ENCODE data around the gene FHOD1.

DNA sequence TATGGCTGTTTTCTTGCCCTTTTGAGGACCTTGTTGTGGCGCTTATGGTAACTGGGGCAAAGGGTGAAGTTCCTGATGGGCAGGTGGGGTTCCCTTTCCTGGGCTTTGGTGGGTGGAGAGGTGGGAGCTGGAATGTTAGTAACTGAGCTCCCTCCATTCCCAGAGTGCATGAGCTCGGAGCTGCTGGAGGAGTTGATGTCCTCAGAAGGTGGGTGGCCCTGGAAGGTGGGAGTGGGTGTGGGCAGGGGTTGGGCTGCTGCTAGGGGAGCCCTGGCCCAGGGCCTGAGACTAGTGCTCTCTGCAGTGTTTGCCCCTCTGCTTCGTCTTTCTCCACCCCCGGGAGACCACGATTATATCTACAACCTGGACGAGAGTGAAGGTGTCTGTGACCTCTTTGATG is 49.6 kb downstream of the FHOD1 start:
- TF ChIP-seq POLR2A (IDR thresholded peaks at IDR 0.05), result no peak
- TF ChIP-seq, protein P1, sequence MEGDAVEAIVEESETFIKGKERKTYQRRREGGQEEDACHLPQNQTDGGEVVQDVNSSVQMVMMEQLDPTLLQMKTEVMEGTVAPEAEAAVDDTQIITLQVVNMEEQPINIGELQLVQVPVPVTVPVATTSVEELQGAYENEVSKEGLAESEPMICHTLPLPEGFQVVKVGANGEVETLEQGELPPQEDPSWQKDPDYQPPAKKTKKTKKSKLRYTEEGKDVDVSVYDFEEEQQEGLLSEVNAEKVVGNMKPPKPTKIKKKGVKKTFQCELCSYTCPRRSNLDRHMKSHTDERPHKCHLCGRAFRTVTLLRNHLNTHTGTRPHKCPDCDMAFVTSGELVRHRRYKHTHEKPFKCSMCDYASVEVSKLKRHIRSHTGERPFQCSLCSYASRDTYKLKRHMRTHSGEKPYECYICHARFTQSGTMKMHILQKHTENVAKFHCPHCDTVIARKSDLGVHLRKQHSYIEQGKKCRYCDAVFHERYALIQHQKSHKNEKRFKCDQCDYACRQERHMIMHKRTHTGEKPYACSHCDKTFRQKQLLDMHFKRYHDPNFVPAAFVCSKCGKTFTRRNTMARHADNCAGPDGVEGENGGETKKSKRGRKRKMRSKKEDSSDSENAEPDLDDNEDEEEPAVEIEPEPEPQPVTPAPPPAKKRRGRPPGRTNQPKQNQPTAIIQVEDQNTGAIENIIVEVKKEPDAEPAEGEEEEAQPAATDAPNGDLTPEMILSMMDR (IDR thresholded peaks at IDR 0.05), result no peak

Measured in lower leg skin (tissue), 3 donors.